HG03378 (cell line): Measurements from ENCODE around the gene RAB38.

Experiments
- ATAC-seq: cut with Tn5 transposase; IDR thresholded peaks from one replicate; pipeline ENCODE4 v1.9.1; 2021; ENCODE audit warnings: mild to moderate bottlenecking, moderate library complexity; ENCODE audit not compliant: unreplicated experiment

Gene RAB38

DNA sequence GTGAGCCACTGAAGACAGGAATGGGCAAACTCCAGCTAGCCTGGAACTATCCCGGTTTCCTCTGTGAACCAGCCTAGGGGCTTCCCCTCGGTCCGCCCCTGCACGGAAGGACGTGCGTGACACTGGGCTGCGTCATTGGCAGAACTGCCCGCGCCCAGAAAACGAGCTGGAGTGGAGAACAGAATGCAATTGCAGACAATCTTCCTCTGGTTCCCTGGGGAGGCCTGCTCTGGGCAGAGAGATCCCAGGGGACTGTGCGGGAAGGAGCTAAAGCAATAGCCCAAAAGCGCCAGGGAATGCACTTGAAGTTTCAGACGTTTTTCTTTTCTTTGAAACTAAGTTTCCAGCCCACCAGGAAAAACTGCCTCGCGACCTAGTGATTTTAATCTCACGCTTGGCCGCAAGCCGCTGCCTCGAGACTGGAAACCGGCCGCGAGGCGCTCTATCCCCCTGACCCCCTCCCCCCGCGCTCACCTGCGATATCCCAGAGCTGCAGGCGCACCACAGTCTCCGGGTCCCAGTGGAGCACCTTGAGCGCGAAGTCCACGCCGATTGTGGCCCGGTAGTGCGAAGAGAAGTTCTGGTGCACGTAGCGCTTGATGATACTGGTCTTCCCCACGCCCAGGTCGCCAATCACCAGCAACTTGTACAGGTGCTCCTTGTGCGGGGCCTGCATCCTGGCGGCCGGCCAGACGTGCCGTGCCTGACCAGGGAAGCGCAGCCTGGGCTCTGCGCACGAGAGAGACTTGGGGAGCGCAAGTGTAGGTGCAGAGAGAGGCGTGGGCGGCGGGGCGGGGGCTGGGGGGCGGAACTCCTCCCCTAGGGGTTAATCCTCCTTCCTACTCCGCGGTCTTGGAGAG, at the start of gene RAB38:
Gene RAB38, minus strand, starts transcription at position 735 of the 860 bp plus-strand sequence. Its CDS starts 59 bp downstream, at position 676.
- peak; percentile 53 for ATAC-seq

DNA sequence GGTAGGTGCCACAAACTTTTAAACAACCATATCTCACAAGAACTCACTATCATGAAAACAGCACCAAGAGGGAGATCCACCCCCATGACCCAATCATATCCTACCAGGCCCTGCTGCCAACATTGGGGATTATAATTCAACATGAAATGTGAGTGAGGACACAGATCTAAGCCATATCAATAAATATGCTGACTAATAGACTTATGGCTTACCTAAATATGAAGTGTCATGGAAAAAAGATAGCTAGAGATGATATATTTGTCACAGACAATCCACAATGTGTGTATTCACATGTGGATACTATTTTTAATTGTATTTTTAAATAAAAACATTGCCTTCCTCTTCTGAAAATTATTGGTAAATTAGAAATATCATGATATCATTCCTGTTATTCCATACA, 38.2 kb upstream of the RAB38 start:
- no peak for ATAC-seq

DNA sequence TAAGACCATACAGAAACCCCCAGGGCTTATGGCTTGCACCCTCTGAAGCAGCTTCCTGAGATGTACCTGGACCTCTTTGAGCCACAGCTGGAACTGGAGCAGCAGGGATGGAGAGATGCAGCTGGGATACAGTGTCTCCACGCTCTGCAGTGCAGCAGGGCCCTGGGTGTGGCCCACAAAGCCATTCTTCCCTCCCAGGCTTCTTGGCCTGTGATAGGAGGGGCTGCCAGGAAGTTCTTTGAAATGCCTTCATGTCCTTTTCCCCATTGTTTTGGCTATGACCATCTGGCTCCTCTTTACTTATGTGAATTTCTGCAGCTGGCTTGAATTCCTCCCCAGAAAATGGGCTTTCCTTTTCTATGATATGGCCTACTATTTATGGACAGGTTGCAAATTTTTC, 37.1 kb upstream of the RAB38 start:
- ATAC-seq = no peak

DNA sequence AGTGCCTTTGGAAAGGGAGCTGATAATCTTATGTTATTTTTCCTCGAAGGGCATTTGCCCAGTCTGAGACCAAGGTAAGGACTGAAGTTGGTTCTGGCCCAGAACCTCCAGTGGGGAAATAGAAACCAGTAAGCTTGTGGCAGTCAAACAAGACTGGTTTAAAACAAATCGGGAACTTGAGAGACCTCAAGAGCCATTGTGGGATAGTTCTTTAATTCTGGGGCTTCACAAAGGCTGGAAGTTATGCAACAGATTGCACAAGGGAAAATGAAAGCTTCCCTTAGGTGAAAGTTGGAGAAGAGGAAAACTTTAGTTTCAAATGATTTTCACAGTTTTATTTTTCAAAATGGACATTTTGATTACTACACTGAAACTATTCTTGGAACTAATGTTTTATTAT, 33.5 kb upstream of the RAB38 start:
- ATAC-seq = no peak

DNA sequence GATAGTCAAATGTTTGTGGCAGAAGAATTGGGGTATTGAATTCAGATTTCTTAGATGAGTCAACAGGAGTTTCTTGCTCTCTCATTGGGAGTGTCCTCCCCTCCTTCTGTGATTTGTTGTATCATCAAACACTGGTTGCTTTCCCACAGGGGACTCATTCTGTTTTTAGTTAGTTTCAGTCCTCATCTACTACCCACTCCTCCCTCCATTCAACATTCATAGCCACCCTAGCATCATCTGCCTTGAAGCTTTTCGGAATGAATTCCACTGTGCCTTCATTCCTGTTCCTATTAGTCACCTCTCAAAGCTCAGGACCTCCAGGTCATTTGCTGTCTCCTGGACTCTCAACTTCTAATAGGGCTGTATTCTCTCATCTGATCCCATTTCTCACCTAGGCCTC, 31.5 kb upstream of the RAB38 start:
- no peak for ATAC-seq

DNA sequence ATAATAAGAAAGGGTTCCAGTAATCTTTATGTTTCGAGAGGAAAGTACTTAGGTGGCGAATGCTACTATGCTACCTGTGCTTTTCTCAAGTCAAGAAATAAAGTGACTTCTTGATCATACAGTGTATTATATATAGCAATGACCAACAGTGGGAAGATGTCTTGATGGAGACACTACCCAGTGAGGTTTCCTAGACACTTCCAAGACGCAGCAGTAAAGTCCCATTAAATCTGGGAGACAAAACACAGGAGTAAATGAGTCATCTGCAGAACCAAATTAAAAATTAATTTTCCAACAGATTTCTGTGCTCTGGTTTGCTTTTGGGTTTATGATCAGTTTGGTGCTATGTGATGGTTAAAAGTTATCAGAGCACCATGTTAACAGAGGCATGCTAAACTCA, 29.1 kb upstream of the RAB38 start:
- no peak for ATAC-seq

DNA sequence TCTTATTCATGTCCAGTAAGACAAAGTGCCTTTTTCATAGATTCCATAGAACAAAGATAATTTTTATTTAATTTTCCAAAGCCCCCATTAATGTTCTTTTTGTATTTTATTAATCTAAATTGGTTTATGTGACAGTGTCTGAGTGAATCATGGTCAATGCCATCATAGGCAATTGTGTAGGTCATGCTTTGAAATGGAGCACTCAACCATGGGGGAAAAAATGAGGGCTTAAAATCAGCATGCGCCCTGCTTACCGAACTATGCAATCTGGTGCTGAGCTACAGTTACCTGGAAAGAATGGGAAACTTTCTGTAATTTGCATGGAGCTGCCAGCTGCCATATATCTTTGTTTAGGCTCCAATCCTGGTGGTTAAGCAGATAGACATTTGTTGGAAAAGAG, 28.4 kb upstream of the RAB38 start:
- no peak for ATAC-seq

DNA sequence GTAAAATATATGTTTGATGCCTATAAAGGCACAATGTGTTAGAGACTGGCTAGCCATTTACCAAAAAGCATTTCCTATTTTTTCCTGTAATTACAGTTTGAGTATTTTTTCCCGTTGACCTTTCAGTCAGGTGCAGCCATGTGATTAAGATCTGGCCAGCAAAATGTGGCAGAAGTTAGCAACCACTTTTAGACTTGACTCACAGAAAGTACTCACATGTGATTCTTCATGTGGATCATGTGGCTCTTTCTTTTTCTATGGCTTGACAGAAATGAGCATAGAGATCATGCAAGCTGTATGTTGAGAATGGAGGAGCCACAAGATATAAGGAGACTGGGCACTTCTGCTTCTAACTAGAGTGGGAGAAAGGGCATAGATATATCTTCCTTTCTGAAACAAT, 27.3 kb upstream of the RAB38 start:
- ATAC-seq = no peak

DNA sequence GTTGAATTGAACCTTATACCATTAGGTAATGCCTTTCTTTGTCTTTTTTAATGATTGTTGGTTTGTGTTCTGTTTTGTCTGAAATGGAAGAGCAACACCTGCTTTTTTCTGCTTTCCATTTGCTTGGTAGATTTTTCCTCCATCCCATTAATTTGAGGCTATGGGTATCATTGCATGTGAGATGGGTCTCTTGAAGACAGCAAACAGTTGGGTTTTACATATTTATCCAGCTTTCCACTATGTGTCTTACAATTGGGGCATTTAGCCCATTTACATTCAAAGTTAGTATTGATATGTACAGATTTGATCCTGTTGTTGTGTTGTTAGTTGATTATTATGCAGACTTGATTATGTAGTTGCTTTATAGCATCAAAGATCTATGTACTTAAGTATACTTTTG, 21.1 kb upstream of the RAB38 start:
- ATAC-seq = no peak

DNA sequence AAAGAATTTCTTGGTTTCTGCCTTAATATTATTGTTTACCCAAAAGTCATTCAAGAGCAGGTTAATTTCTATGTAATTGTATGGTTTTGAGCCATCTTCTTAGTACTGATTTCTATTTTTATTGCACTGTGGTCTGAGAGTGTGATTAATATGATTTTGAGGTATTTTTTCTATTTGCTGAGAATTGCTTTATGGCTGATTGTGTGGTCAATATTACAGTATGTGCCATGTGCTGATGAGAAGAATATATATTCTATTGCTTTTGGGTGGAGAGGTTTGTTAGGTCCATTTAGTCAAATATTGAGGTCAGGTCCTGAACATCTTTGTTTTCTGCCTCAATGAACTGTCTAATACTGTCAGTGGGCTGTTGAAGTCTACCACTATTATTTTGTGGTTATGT, 20.7 kb upstream of the RAB38 start:
- ATAC-seq = no peak

DNA sequence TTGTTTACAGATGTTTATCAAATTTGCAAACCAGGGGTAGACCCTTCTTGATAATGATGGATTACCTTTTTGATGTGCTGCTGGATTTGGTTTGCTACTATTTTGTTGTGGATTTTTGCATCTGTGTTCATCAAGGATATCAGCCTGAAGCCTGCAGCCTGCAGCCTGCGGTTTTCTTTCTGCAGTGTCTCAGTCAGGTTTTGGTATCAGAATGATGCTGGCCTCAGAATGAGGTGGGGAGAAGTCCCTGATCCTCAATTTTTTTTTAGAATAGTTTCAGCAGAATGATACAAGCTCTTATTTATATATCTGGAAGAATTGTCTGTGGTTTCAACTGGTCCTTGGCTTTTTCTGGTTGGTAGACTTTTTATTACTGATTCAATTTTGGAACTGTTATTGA, 19.7 kb upstream of the RAB38 start:
- ATAC-seq = no peak

DNA sequence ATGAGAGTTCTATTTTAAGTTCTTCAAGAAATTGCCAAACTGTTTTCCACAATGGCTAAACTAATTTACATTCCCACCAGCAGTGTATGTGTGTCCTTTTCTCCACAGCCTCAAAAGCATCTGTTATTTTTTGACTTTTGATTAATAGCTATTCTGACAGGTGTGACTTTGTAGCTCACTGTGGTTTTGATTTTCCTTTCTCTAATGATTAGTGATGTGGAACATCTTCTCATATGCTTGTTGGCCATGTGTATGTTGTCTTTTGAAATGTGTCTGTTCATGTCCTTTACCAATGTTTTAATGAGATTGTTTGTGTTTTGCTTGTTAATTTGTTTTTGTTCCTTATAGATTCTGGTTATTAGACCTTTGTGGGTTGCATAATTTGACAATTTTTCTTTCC, 18.0 kb upstream of the RAB38 start:
- ATAC-seq = no peak

DNA sequence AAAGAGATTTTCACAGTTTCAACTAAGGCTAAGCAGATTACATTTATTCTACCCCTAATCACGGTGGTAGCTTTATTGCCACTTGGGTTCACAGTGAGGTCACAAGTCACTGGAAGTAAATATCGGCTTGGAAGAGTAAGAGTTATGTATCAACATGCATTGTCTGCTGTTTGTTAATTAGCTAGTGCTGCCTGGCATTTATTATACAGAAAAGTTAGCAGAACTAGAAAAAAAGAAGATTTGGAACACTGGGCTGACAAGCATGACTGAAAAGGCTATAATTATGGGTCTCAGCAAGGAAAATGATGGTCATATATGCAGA, 13.7 kb upstream of the RAB38 start:
- ATAC-seq = no peak

DNA sequence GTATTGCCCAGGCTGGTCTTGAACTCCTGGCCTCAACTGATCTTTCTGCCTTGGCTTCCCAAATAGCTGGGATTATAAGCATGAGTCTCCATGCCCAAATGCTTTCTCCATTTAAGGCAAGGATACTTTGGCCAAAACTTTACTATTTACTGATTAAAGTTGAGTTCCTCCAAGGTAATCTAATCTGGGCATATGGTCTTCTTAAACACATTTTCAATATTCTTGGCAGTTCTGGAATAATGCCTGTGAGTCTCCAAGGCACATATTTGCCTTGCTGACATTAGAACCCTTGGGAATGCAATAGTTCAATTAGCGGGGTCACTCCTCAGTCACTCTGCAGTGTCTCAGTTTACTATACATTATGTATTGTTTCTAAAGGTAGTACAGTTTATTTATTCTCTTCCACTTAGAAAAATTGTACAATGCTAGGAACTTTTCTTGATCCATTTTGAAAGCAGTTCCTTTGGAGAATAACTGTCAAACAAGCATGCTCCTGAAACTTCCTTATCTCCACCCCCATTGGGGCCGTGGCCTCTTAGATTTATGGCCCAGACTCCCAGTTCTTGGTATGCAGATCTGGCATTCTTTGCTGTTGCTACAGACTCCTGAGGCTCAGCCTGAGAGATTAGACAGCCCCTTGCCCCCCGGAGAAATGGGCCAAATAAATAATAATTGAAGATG, 13.1 kb upstream of the RAB38 start:
- ATAC-seq = no peak

DNA sequence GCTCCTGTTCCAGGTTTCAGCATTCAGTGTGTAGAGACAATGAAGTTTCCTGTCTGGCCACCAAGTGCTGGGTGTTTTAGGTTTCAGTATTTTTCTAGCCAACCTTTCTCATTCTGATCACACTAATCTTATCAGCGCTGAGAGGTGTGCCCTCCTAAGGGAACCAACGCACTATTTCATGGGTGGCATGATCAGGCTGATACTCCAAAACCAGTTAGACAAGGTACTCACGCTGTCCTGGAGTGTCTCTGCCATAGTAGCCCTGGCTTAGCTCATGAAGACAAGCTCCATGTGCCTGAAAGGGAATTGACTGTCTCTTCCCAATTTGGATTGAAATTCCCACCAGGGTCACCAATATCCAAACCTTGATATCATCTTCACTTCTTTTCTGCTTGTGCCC, 8.0 kb upstream of the RAB38 start:
- ATAC-seq = no peak

DNA sequence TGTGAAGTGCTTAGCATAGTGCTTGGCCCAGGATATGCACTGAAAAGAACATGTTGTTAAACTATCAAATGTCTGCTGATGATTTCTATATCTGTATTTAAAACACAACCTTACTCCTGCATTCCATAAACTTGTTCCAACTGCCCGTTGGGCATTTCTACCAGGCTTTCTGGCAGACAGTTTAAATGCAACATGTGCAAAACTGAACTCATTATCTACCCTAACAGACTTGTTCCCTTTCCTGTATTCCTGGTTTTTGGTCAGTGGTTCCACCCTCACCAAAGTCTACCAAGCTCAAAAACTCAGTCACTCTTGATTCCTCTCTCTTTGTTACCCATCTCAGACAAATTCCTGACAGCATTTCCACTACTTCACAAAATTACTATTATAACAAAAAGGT, 6.5 kb upstream of the RAB38 start:
- no peak for ATAC-seq

DNA sequence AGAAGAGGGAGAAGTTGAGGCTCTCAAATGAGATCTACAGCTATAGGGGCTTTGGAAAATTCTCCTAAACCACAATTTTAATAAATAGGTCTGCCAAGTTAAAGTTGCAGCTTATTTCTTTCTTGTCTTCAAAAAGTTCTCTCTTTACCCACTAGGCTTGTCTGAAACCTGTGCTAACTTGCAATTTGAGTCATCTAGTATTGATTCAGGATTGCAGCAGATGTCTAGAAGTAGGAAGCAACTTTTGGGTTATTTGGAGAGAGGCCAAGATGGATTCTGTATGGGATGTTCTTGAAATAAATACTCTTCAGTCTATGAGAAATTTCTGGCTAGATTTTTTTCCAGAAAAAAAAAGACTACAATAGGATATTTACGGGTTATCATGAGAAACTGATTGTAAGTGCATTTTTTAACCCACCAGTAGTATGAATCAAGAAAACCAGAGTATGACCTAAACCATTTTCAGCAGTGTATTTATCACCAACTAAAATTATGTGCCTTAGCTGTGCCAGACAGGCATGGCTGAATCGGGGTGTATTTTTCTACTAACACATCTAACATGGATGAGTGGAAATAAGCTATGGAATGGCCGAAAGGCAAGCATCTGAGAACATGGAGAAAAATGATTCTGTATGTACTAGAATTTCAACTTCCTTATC, 4.9 kb upstream of the RAB38 start:
- ATAC-seq = no peak

DNA sequence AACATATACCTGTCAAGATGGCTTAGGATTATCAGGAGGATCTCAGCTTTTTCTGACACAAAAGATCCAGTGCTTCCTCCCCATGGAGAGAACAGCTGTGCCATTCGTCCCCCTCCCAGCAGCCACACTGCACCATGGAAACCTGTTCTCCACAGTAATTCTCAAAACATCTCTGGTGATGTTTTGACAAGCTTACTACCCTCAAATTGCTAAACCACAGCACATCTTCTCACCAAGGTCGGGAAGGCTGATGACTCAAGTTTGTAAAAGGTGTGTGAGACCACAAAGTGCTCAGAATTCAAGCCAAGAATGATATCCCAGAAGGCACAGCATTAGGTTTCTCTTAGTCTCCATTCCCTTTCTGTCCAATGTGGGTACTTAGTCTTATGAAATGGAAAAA, 3.9 kb upstream of the RAB38 start:
- peak; percentile 79 for ATAC-seq

DNA sequence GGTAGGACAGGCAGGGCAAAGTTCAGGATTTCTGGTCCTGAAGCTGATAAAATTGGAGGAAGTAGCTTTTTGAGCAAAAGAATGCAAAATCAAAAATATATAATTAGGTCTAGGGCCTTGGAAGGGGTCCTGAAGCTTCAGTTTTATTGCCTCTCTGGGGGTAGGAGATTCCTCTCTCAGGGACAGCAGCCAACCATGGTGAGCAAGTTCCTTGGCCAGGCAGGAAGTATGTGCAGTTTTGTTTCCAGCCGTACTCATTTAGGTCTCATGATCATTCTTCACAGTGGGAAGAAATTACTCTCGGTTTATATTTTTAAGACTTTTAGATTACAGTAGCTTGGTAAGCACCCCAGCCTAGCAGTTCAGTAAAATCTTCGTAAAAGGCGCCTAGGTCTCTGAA, 2.9 kb upstream of the RAB38 start:
- ATAC-seq = no peak

DNA sequence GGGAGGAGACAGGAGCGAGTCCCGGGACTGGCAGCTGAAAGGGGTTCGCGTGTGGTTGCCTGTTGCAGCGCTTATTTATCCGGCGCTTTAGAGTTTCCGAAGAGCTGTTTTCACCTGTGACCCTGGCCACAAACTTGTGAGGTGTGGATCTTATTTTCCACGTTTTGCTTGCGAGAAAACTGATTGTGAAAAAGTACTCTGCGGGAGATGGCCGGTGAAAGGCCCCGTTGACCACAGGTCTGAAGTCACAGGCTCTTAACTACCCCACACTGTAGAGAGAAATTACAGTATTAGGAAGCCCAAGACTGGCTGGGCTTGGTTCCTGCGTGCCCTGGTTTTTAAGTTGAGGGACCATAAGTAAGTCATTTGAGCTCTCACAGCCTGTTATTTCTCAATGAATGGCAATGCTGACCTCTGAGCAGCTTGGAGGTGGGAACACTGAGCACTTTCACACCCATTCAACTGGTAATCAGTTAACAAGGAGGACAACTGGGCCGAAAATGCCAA, 379 bp upstream of the RAB38 start:
- ATAC-seq = peak; percentile 24

DNA sequence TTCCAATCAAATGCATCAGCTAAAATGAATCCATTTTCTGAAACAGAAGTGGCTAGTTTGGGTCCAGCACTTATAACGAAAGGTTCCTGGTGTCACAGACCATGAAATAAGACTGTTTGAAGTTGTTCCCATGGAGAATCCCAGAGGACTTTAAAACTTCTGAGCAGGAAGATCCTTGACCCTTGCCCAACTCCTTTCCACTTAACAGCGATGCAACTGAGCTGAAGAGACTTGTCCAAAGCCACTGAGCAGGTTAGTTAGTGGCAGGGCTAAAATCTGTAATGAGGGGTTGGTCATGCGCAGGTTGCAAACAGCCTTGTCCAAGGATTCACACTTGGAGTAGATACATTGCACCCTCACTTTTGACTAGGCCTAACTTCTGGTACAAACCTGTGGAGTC, 1.3 kb downstream of the RAB38 start:
- no peak for ATAC-seq

DNA sequence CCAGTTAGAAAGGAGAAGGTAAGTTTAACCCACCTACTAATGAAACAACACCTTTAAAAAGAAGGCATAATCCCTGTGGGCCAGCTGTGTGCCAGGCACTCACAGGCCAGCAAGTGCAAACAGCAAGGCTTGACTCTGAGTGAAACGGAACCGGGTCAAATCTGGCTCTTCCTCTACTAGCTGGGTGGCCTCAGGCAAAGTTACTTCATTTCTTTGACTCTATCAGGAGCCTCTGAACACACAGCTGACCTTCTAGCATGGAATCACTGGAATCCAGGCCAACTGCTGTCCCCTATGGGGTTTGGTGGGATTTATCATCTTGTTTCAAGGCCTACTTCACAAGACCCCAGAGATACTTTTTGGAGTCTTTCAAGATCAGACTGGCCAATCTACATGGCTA, 3.3 kb downstream of the RAB38 start:
- ATAC-seq = no peak
